Measurements from ENCODE around the gene OXT.

DNA sequence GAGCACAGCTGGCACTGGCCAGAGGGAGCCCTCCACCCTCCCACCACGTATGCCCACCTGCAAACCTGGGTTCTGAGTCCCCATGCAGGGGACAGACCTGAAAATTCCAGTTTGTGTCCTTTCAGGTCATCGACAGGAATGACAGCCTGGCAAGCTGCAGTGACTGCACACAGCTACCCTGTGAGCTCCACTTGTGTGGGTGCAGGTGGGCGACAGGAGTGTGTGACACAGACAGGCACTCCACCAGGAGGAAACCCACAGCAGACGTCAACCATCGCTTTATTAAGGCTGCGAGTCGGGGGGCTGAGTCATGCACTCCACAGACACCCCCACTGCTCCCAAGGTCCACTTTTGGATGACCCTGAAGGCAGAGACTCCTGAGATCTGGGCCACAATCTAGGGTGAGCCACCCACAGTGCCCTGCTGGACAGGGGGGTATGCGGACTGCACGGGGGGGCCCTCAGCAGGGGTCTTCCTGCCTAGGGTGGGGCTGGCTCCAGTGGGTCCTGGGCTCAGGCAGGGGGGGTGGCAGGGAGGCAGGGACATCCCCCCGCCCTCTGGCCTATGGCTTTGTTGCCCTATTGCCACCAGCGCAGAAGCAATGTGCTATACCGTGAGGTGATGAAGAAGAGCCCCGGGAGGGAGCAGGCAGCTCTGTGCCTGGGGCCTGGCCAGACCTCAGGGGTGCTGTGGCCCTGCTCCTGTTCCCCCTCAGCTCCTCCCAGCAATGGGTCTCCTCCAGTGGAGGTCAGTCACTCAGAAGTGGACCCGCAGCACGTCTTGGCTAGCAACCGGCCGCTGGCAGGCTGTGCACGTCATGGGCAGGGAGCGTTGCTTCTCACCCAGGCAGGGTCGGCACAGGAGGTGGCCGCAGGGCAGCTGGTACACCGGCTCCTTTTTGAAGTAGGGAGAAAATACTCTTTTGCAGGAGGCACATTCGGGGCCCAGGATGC lies 38.2 kb downstream of the OXT start:
- TF ChIP-seq, protein P1, sequence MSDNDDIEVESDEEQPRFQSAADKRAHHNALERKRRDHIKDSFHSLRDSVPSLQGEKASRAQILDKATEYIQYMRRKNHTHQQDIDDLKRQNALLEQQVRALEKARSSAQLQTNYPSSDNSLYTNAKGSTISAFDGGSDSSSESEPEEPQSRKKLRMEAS (IDR thresholded peaks at IDR 0.05), result no peak
- no peak for TF ChIP-seq ZBTB33 (IDR thresholded peaks at IDR 0.05)
- TF ChIP-seq, protein P2, sequence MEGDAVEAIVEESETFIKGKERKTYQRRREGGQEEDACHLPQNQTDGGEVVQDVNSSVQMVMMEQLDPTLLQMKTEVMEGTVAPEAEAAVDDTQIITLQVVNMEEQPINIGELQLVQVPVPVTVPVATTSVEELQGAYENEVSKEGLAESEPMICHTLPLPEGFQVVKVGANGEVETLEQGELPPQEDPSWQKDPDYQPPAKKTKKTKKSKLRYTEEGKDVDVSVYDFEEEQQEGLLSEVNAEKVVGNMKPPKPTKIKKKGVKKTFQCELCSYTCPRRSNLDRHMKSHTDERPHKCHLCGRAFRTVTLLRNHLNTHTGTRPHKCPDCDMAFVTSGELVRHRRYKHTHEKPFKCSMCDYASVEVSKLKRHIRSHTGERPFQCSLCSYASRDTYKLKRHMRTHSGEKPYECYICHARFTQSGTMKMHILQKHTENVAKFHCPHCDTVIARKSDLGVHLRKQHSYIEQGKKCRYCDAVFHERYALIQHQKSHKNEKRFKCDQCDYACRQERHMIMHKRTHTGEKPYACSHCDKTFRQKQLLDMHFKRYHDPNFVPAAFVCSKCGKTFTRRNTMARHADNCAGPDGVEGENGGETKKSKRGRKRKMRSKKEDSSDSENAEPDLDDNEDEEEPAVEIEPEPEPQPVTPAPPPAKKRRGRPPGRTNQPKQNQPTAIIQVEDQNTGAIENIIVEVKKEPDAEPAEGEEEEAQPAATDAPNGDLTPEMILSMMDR (IDR thresholded peaks at IDR 0.05; ENCODE audit: low read depth, low read length, missing input control), result no peak
- TF ChIP-seq HNF4G (IDR thresholded peaks at IDR 0.05), result no peak
- no peak for TF ChIP-seq HNF4A (conservative IDR thresholded peaks at IDR 0.05)

Measured in liver (tissue), 3 donors.